Measurements from ENCODE around the gene PLEKHA8.

Gene PLEKHA8

GRCh38 chr7:30046127-30046770 is 18.0 kb downstream of the PLEKHA8 start:
- intact Hi-C loops (cut with DNase I), result no loop called here
- no peak for DNase-seq

- no peak for DNase-seq
- intact Hi-C loops (cut with DNase I), result no loop called here
Observed at GRCh38 chr7:30047124-30047523, 18.9 kb downstream of the PLEKHA8 start.

GRCh38 chr7:30048582-30048981 is 20.4 kb downstream of the PLEKHA8 start:
- DNase-seq, result no peak
- intact Hi-C loops (cut with DNase I), result no loop called here

- intact Hi-C loops (cut with DNase I), result no loop called here
- DNase-seq, result no peak
Observed at GRCh38 chr7:30049173-30049572, 21.0 kb downstream of the PLEKHA8 start.

GRCh38 chr7:30053068-30053467 is 24.9 kb downstream of the PLEKHA8 start:
- no peak for DNase-seq
- intact Hi-C loops (cut with DNase I), result no loop called here

GRCh38 chr7:30057741-30058140 is 29.5 kb downstream of the PLEKHA8 start:
- intact Hi-C loops (cut with DNase I), result no loop called here
- no peak for DNase-seq

GRCh38 chr7:30061786-30062185 is 33.6 kb downstream of the PLEKHA8 start:
- intact Hi-C loops (cut with DNase I), result loop anchor here (10.0 kb wide), 1 partner anchor 307 kb away; no protein-coding TSS in a partner anchor
- peak in 37 of 42 donors; percentile 7 to 66 (median 41) for DNase-seq

- DNase-seq, result no peak
- intact Hi-C loops (cut with DNase I), result loop anchor here (10.0 kb wide), 1 partner anchor 308 kb away; no protein-coding TSS in a partner anchor
Observed at GRCh38 chr7:30062587-30062986, 34.4 kb downstream of the PLEKHA8 start.

GRCh38 chr7:30065746-30066145 is 37.5 kb downstream of the PLEKHA8 start:
- DNase-seq, result no peak
- intact Hi-C loops (cut with DNase I), result loop anchor here (10.0 kb wide), 1 partner anchor 311 kb away; no protein-coding TSS in a partner anchor

- no peak for DNase-seq
- intact Hi-C loops (cut with DNase I), result loop anchor here (10.0 kb wide), 1 partner anchor 312 kb away; no protein-coding TSS in a partner anchor
Observed at GRCh38 chr7:30066687-30067086, 38.5 kb downstream of the PLEKHA8 start.

- intact Hi-C loops (cut with DNase I), result loop anchor here (10.0 kb wide), 1 partner anchor 313 kb away; no protein-coding TSS in a partner anchor
- no peak for DNase-seq
Observed at GRCh38 chr7:30068117-30068516, 39.9 kb downstream of the PLEKHA8 start.

GRCh38 chr7:30069096-30069867 is 41.1 kb downstream of the PLEKHA8 start:
- DNase-seq, result no peak
- intact Hi-C loops (cut with DNase I), result loop anchor here (10.0 kb wide), 1 partner anchor 314 kb away; no protein-coding TSS in a partner anchor

GRCh38 chr7:30070052-30070451 is 41.8 kb downstream of the PLEKHA8 start:
- intact Hi-C loops (cut with DNase I), result no loop called here
- DNase-seq, result no peak

- intact Hi-C loops (cut with DNase I), result no loop called here
- DNase-seq, result no peak
Observed at GRCh38 chr7:30072735-30073134, 44.5 kb downstream of the PLEKHA8 start.

- intact Hi-C loops (cut with DNase I), result no loop called here
Observed at GRCh38 chr7:30074422-30075030, 46.3 kb downstream of the PLEKHA8 start.

GRCh38 chr7:30076411-30076810 is 48.2 kb downstream of the PLEKHA8 start:
- DNase-seq, result no peak
- intact Hi-C loops (cut with DNase I), result no loop called here

More at GRCh38 chr7:30074422-30075030, 46.3 kb downstream of the PLEKHA8 start:
- peak in 2 of 42 donors; percentile 8 to 18 for DNase-seq

GRCh38 chr7:30078280-30078679 is 50.1 kb downstream of the PLEKHA8 start:
- DNase-seq, result no peak
- intact Hi-C loops (cut with DNase I), result no loop called here

GRCh38 chr7:30079880-30080279 is 51.7 kb downstream of the PLEKHA8 start:
- DNase-seq, result no peak
- intact Hi-C loops (cut with DNase I), result no loop called here

GRCh38 chr7:30080818-30081217 is 52.6 kb downstream of the PLEKHA8 start:
- no peak for DNase-seq
- intact Hi-C loops (cut with DNase I), result no loop called here

- DNase-seq, result no peak
- intact Hi-C loops (cut with DNase I), result no loop called here
Observed at GRCh38 chr7:30082686-30083085, 54.5 kb downstream of the PLEKHA8 start.
